ENCODE data around the gene UBR1. TPM values are rescaled to one million over a fixed set of nuclear protein-coding genes. Genes with fewer than 3 reads are reported as not detected.

UBR1 gene
- total and polyA plus RNA-seq, 2 donors (not counting 3 experiments of a cell fraction or from before 2014, with no cell fraction given) = 5.3 to 26.9 TPM

DNA sequence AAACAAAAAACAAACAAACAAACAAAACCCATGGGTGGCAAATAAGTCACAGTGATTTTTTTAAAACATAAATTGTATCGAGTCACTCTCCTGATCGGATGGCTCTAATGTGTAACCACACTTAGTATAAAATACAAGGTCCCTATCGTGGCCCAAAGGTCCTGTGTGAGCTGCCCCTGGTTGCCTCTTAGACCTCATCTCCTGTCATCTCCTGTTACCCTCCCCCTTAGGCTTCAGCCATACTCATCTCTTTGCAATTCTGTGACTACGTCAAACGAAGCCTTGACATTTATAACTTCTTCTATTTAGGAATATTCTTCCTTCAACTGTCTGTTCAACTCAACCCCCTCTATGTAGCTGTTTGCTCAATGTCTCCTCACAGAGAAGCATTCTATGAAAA, 141.4 kb downstream of the UBR1 start:
- Histone ChIP-seq H3K4me1 (ENCODE audit: control insufficient read depth, extremely low read depth, insufficient read depth, low read length) (no peaks in the 10 kb centered on the region), H3K27me3 (ENCODE audit: control insufficient read depth in 2 of 2, insufficient read depth in 2 of 2, low read length in 2 of 2) (no peaks in the 10 kb centered on the region), H3K9ac (replicated peaks; ENCODE audit: extremely low read depth, insufficient read depth, low read length) (no peak overlapping the region), H3K9me1 (replicated peaks; ENCODE audit: control insufficient read depth, extremely low read depth, insufficient read depth, low read length) (no peaks in the 10 kb centered on the region), H3K27ac (ENCODE audit: insufficient read depth, low read depth, low read length) (no peak overlapping the region), H3K36me3 (ENCODE audit: control insufficient read depth in 2 of 2, extremely low read depth in 1 of 2, insufficient read depth in 2 of 2, low read length in 2 of 2) (peaks cover 9 to 12% of the 10 kb centered on the region in 2 experiments), H3K79me2 (ENCODE audit: control insufficient read depth, insufficient read depth, low read length) (no peaks in the 10 kb centered on the region), H3K4me3 (replicated peaks in 1 of 3; ENCODE audit: insufficient read depth in 1 of 3, low read depth in 1 of 3, low read length in 3 of 3) (no peak overlapping the region), H3K9me3 (replicated peaks; ENCODE audit: control insufficient read depth, insufficient read depth, low read length) (no peaks in the 10 kb centered on the region), H4K20me1 (replicated peaks; ENCODE audit: control insufficient read depth, extremely low read depth, insufficient read depth, low read length) (no peaks in the 10 kb centered on the region), H2AFZ (ENCODE audit: low read depth, low read length) (no peak overlapping the region), H3K4me2 (ENCODE audit: insufficient read depth, low read length) (no peak overlapping the region)
- no peak for TF ChIP-seq JUN (IDR thresholded peaks at IDR 0.05; ENCODE audit: borderline replicate concordance, insufficient read depth, insufficient read length, low read depth)
- TF ChIP-seq GATA2 (IDR thresholded peaks at IDR 0.05; ENCODE audit: insufficient read depth, insufficient read length, low read depth, low read length) = no peak
- TF ChIP-seq FOS (IDR thresholded peaks at IDR 0.05; ENCODE audit: borderline replicate concordance, insufficient read depth, low read length) = no peak
- no peak for TF ChIP-seq POLR2A (IDR thresholded peaks at IDR 0.05; ENCODE audit: low read depth, low read length)
- TF ChIP-seq MYC (IDR thresholded peaks at IDR 0.05; ENCODE audit: low read depth, low read length) = no peak
- no peak for TF ChIP-seq POLR2AphosphoS5 (IDR thresholded peaks at IDR 0.05; ENCODE audit: insufficient read depth, low read depth, low read length)
- TF ChIP-seq, protein P1, sequence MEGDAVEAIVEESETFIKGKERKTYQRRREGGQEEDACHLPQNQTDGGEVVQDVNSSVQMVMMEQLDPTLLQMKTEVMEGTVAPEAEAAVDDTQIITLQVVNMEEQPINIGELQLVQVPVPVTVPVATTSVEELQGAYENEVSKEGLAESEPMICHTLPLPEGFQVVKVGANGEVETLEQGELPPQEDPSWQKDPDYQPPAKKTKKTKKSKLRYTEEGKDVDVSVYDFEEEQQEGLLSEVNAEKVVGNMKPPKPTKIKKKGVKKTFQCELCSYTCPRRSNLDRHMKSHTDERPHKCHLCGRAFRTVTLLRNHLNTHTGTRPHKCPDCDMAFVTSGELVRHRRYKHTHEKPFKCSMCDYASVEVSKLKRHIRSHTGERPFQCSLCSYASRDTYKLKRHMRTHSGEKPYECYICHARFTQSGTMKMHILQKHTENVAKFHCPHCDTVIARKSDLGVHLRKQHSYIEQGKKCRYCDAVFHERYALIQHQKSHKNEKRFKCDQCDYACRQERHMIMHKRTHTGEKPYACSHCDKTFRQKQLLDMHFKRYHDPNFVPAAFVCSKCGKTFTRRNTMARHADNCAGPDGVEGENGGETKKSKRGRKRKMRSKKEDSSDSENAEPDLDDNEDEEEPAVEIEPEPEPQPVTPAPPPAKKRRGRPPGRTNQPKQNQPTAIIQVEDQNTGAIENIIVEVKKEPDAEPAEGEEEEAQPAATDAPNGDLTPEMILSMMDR (IDR thresholded peaks at IDR 0.05; ENCODE audit: extremely low read depth in 1 of 2, insufficient read depth in 1 of 2, low read depth in 1 of 2, low read length in 2 of 2) = no peak
- TF ChIP-seq EZH2 (IDR thresholded peaks at IDR 0.05; ENCODE audit: borderline replicate concordance, low read depth, low read length, severe bottlenecking) = no peak
- no peak for TF ChIP-seq MAX (IDR thresholded peaks at IDR 0.05; ENCODE audit: insufficient read depth, insufficient read length)
- dilution Hi-C loops (cut with MboI; ENCODE audit: extremely low pct_ligation_motif_present, low sequenced_read_pairs) = no loop called here
- intact Hi-C loops (cut with micrococcal nuclease) = no loop called here
- FAIRE-seq (no peak), DNase-seq (ENCODE audit: low read depth, low spot score) (no peak)
- no TSS peak for BruUV-seq (replicated peaks)
- POLR2A ChIA-PET = no interaction called here
- CTCF ChIA-PET = no interaction called here
